BE2C (cell line): ENCODE data around the gene CFAP65.

Experiments
- DNase-seq: peaks from one replicate; pipeline ENCODE4 v3.0.0-alpha.2; 2020
- H3K27me3 ChIP-seq: fragments of 250-450 bp; sonication (Bioruptor Pico); 2 replicates; pipeline ENCODE4 v1.5.1; 2020; ENCODE audit warnings: mild to moderate bottlenecking
- H3K36me3 ChIP-seq: fragments of 250-450 bp; sonication (Bioruptor Pico); 2 replicates; pipeline ENCODE4 v1.5.1; 2020; ENCODE audit warnings: mild to moderate bottlenecking
- H3K4me1 ChIP-seq: fragments of 250-450 bp; sonication (Bioruptor Pico); 2 replicates; pipeline ENCODE4 v1.5.1; 2020
- H3K4me3 ChIP-seq: 2 replicates; pipeline ENCODE4 v1.5.1; 2011; ENCODE audit warnings: low read depth, low read length
- H3K9me3 ChIP-seq: fragments of 250-450 bp; sonication (Bioruptor Pico); 2 replicates; pipeline ENCODE4 v1.5.1; 2020
- TF ChIP-seq, protein P1 (sequence below): IDR thresholded peaks from 2 replicates; pipeline ENCODE4 v1.5.1; 2012; ENCODE audit warnings: mild to moderate bottlenecking, low read depth, low read length

CFAP65 gene

GRCh38 chr2:219010873-219011272, 30.4 kb downstream of the CFAP65 start:
- TF ChIP-seq, protein P1, sequence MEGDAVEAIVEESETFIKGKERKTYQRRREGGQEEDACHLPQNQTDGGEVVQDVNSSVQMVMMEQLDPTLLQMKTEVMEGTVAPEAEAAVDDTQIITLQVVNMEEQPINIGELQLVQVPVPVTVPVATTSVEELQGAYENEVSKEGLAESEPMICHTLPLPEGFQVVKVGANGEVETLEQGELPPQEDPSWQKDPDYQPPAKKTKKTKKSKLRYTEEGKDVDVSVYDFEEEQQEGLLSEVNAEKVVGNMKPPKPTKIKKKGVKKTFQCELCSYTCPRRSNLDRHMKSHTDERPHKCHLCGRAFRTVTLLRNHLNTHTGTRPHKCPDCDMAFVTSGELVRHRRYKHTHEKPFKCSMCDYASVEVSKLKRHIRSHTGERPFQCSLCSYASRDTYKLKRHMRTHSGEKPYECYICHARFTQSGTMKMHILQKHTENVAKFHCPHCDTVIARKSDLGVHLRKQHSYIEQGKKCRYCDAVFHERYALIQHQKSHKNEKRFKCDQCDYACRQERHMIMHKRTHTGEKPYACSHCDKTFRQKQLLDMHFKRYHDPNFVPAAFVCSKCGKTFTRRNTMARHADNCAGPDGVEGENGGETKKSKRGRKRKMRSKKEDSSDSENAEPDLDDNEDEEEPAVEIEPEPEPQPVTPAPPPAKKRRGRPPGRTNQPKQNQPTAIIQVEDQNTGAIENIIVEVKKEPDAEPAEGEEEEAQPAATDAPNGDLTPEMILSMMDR: no peak
- Histone ChIP-seq H3K27me3 (no peaks in the 10 kb centered on the region), H3K4me1 (no peaks in the 10 kb centered on the region), H3K36me3 (no peaks in the 10 kb centered on the region), H3K4me3 (no peak overlapping the region), H3K9me3 (no peaks in the 10 kb centered on the region)
- no peak for DNase-seq

GRCh38 chr2:219010162-219010756, 31.1 kb downstream of the CFAP65 start:
- no peaks in the 10 kb centered on the region for H3K27me3 ChIP-seq
- H3K9me3 ChIP-seq: no peaks in the 10 kb centered on the region
- no peaks in the 10 kb centered on the region for H3K4me1 ChIP-seq
- H3K36me3 ChIP-seq: no peaks in the 10 kb centered on the region
- TF ChIP-seq, protein P1: peak; percentile 53
- H3K4me3 ChIP-seq: no peak overlapping the region
- no peak for DNase-seq

DNA sequence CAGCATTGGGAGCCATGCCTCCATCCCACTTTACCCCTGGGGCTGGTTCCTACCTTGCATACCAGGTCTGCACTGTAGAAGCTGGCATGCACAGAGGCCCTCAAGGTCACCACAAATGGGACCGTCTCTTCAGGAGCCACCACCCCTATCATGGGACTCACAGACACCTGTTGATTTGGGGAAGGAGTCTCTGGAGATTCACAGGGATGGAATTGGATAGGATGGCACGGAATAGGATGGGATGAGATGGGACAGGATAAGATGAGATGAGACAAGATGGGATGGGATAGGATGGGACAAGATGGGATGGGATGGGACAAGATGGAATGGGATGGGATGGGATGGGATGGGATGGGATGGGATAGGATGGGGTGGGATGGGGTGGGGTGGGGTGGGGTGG, 32.0 kb downstream of the CFAP65 start:
- DNase-seq: no peak
- Histone ChIP-seq H3K9me3 (no peaks in the 10 kb centered on the region), H3K36me3 (no peaks in the 10 kb centered on the region), H3K27me3 (no peaks in the 10 kb centered on the region), H3K4me3 (no peak overlapping the region), H3K4me1 (no peaks in the 10 kb centered on the region)
- TF ChIP-seq, protein P1: no peak

- H3K27me3 ChIP-seq: no peaks in the 10 kb centered on the region
- no peak for DNase-seq
- H3K9me3 ChIP-seq: no peaks in the 10 kb centered on the region
- H3K4me1 ChIP-seq: peaks cover 25% of the 10 kb centered on the region
- no peak overlapping the region for H3K4me3 ChIP-seq
- TF ChIP-seq, protein P1: no peak
- no peaks in the 10 kb centered on the region for H3K36me3 ChIP-seq
These were observed 37.3 kb downstream of the CFAP65 start for GRCh38 chr2:219003979-219004378.

DNA sequence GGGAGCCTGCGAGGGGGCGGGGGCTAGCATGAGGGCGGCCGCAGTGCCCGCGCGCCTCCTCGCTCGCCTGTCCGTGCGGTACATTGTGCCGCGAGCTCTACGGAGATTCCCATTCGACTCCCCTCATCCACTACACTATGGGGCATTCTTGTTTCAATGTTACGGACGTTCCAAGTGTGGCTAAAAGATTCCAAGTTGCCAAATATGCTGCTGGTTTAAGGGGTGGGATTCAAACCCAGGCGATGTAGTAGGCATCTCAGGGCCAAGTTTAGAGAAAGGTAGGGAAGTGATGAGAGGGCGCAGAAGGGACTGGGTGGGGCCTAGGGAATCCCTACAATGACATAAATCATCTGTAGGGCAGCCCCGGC, 38.1 kb downstream of the CFAP65 start:
- Histone ChIP-seq H3K36me3 (no peaks in the 10 kb centered on the region), H3K27me3 (no peaks in the 10 kb centered on the region), H3K4me1 (peaks cover 30% of the 10 kb centered on the region), H3K9me3 (no peaks in the 10 kb centered on the region), H3K4me3 (peak overlapping the region; percentile 76)
- TF ChIP-seq, protein P1: no peak
- no peak for DNase-seq

- H3K27me3 ChIP-seq: no peaks in the 10 kb centered on the region
- peak; percentile 95 for DNase-seq
- no peaks in the 10 kb centered on the region for H3K36me3 ChIP-seq
- H3K4me1 ChIP-seq: peaks cover 36% of the 10 kb centered on the region
- TF ChIP-seq, protein P1: peak; percentile 68
- peak overlapping the region; percentile 76 for H3K4me3 ChIP-seq
- H3K9me3 ChIP-seq: no peaks in the 10 kb centered on the region
These were observed 38.7 kb downstream of the CFAP65 start for GRCh38 chr2:219002395-219003266.
